Lung (tissue), 12 donors: ENCODE measurements around the gene TMEM98. TPM values are rescaled to one million over a fixed set of nuclear protein-coding genes. Genes with fewer than 3 reads are reported as not detected.

Experiments
- ATAC-seq: fragments of 200-7000 bp; cut with Tn5 transposase; one replicate; pipeline ENCODE4 v1.9.1; 2020; ENCODE audit warnings: moderate number of reproducible peaks; ENCODE audit not compliant: insufficient read depth, low FRiP score
- DNase-seq, 3 donors: peaks; one replicate each; pipeline ENCODE4 v3.0.0-alpha.2; 2013 to 2017
- H3K27ac ChIP-seq, 2 donors: one replicate each; pipeline ENCODE4 v1.5.1; 2013; ENCODE audit warnings: mild to moderate bottlenecking in 2 of 2, moderate library complexity in 2 of 2, control low read depth in 1 of 2, inconsistent platforms in 1 of 2, low read depth in 1 of 2, low read length in 1 of 2
- H3K27me3 ChIP-seq, 3 donors: one replicate each; pipeline ENCODE4 v1.5.1; 2013; ENCODE audit warnings: low read length in 2 of 3; ENCODE audit not compliant: control insufficient read depth in 3 of 3, insufficient read depth in 3 of 3
- H3K36me3 ChIP-seq, 4 donors: one replicate each; pipeline ENCODE4 v1.5.1; 2013; ENCODE audit warnings: low read length in 4 of 4, mild to moderate bottlenecking in 1 of 4, moderate library complexity in 1 of 4; ENCODE audit not compliant: control insufficient read depth in 4 of 4, insufficient read depth in 4 of 4
- H3K4me1 ChIP-seq, 5 donors: one replicate each; pipeline ENCODE4 v1.5.1; 2013; ENCODE audit warnings: low read length in 5 of 5, mild to moderate bottlenecking in 2 of 5, moderate library complexity in 1 of 5; ENCODE audit not compliant: control insufficient read depth in 5 of 5, insufficient read depth in 5 of 5
- H3K4me3 ChIP-seq: one replicate; pipeline ENCODE4 v1.5.1; 2013; ENCODE audit warnings: mild to moderate bottlenecking, control low read depth, moderate library complexity
- H3K9ac ChIP-seq, 2 donors: one replicate each; pipeline ENCODE4 v1.5.1; 2013; ENCODE audit warnings: low read length in 2 of 2, control low read depth in 1 of 2; ENCODE audit not compliant: insufficient read depth in 1 of 2
- H3K9me3 ChIP-seq, 4 donors: one replicate each; pipeline ENCODE4 v1.5.1; 2013; ENCODE audit warnings: low read length in 3 of 4, mild to moderate bottlenecking in 1 of 4, moderate library complexity in 1 of 4; ENCODE audit not compliant: control insufficient read depth in 4 of 4, insufficient read depth in 3 of 4
- WGBS, 2 donors: extraction: QIAGEN DNeasy Blood & Tissue Kit; methylation state at CpG; one replicate each; pipeline ENCODE4 v1.1.7; 2013; 5-methylcytosine and 5-hydroxymethylcytosine counted together
- polyA plus RNA-seq, 2 donors: library from polyadenylated mRNA; stranded (reverse); fragments of 200-250 nt; gene quantifications; one replicate each; pipeline ENCODE4 v1.2.1, GENCODE V29; 2013
- total RNA-seq, 2 donors: library from RNA; depleted of rRNA in 1 of 2; stranded (reverse); fragments of >200 nt in 1 of 2; gene quantifications; one replicate each; pipeline ENCODE4 v1.2.1, GENCODE V29; 2014 to 2021
- TF ChIP-seq, protein P1 (sequence below): IDR thresholded peaks from 2 replicates; pipeline ENCODE4 v1.5.1; 2012; ENCODE audit warnings: mild to moderate bottlenecking; ENCODE audit errors: control extremely low read depth, extremely low read depth
- donor health status: control.
- donor health status: control.
- donor health status: Bipolar disorder and iron deficiency.
- donor health status: healthy.
- donor health status: DM: yes; HTN: yes; CAD: no.

Gene TMEM98
- total and polyA plus RNA-seq, 4 donors, result 28.4 to 176 (median 46.3) TPM

DNA sequence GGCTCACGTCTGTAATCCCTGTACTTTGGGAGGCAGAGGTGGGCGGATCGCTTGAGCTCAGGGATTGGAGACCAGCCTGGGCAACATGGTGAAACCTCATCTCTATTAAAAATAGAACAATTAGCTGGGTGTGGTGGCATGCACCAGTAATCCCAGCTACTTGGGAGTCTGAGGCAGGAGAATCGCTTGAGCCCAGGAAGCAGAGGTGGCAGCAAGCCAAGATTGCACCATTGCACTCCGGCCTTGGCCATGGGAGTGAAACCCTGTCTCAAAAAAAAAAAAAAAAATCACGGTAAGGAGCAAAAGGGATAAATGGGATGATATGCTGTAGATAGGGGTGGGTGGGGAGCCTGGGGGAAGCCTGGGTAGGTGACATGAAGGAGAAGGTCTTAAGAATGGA, 20.4 kb upstream of the TMEM98 start:
- Histone ChIP-seq H3K4me1 (peaks cover 0 to 14% (median 1%) of the 10 kb centered on the region in 5 donors), H3K4me3 (no peak overlapping the region), H3K27me3 (no peaks in the 10 kb centered on the region), H3K9me3 (no peaks in the 10 kb centered on the region), H3K9ac (no peak overlapping the region), H3K27ac (no peak overlapping the region), H3K36me3 (no peaks in the 10 kb centered on the region)
- WGBS, 2 donors, result 82 to 84% methylated on average over 6 of the region's 6 CpGs
- DNase-seq (no peak), ATAC-seq (no peak)
- TF ChIP-seq, protein P1, sequence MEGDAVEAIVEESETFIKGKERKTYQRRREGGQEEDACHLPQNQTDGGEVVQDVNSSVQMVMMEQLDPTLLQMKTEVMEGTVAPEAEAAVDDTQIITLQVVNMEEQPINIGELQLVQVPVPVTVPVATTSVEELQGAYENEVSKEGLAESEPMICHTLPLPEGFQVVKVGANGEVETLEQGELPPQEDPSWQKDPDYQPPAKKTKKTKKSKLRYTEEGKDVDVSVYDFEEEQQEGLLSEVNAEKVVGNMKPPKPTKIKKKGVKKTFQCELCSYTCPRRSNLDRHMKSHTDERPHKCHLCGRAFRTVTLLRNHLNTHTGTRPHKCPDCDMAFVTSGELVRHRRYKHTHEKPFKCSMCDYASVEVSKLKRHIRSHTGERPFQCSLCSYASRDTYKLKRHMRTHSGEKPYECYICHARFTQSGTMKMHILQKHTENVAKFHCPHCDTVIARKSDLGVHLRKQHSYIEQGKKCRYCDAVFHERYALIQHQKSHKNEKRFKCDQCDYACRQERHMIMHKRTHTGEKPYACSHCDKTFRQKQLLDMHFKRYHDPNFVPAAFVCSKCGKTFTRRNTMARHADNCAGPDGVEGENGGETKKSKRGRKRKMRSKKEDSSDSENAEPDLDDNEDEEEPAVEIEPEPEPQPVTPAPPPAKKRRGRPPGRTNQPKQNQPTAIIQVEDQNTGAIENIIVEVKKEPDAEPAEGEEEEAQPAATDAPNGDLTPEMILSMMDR, result no peak

DNA sequence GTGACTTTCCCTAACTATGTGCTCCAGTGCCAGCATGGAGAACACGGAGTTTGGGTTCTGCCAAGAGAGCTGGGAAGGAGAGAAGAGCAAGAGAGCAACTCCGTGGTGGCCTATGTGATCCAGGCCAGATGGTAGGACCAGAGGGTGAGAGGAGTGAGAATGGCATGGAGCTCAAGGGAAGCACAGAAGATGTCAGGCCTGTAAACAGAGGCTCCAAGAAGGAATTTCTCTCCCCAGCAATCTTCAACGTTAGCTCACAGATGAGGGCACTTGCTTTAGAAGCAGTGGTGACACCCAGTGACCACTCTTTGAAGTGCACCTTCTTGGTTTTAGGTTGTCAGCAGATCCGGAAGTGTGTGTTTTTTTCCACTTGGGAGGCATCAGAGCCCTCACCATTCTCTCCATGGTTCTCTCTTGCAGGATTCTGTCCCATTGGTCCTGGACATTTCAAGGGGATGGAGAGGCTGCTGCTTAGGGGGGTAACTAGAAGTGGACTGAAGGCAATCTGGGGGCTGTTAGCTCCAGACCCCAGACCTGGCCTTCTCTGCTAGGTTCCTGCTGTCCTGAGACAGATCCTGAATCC, 18.1 kb upstream of the TMEM98 start:
- no peaks in the 10 kb centered on the region for H3K36me3 ChIP-seq
- no peak overlapping the region for H3K27ac ChIP-seq
- no peaks in the 10 kb centered on the region for H3K27me3 ChIP-seq
- DNase-seq (peak; percentile 85 to 94 (median 88)), ATAC-seq (peak; percentile 75)
- peaks cover 0 to 16% (median 1%) of the 10 kb centered on the region in 5 donors for H3K4me1 ChIP-seq
- no peak overlapping the region for H3K4me3 ChIP-seq
- TF ChIP-seq, protein P1, result peak; percentile 60
- WGBS, 2 donors, result 33 to 39% methylated on average over 4 of the region's 4 CpGs
- H3K9me3 ChIP-seq, result no peaks in the 10 kb centered on the region
- H3K9ac ChIP-seq, result no peak overlapping the region

DNA sequence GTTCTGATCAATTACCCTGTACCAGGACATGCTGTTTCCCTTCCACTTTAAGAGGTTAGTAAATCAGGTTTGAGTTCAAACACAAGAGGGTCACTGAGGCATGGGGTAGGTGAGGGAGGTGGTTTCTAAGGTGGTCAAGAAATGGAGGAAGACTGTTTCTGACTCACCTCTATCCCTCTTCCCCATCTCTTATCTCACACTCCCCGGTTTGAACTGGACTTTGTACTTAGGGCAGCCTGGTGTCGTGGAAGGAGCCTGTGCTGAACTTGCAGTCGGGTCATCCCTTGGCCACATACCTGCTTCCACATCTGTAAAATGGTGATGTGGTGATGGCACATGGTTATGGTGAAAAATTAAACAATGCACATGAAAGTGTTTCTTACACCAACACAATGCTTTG, 17.2 kb upstream of the TMEM98 start:
- WGBS, 2 donors, result 91 to 96% methylated on average over 3 of the region's 3 CpGs
- no peak overlapping the region for H3K9ac ChIP-seq
- TF ChIP-seq, protein P1, result no peak
- H3K27me3 ChIP-seq, result no peaks in the 10 kb centered on the region
- no peak for ATAC-seq
- H3K4me1 ChIP-seq, result peaks cover 0 to 16% (median 1%) of the 10 kb centered on the region in 5 donors
- no peaks in the 10 kb centered on the region for H3K36me3 ChIP-seq
- DNase-seq, result no peak
- no peaks in the 10 kb centered on the region for H3K9me3 ChIP-seq
- no peak overlapping the region for H3K4me3 ChIP-seq
- H3K27ac ChIP-seq, result no peak overlapping the region
